HG02798 (cell line): Measurements from ENCODE around the gene MYLK4.

Experiments used
- ATAC-seq: cut with Tn5 transposase; IDR thresholded peaks from one replicate; pipeline ENCODE4 v1.9.1; 2021; ENCODE audit warnings: mild to moderate bottlenecking; ENCODE audit not compliant: unreplicated experiment, poor library complexity

MYLK4 gene

GRCh38 chr6:2667617-2668016, 83.1 kb downstream of the MYLK4 start:
- ATAC-seq, result no peak

GRCh38 chr6:2666906-2667575, 83.7 kb downstream of the MYLK4 start:
- ATAC-seq, result no peak

GRCh38 chr6:2665146-2666070, 85.3 kb downstream of the MYLK4 start:
- ATAC-seq, result no peak

- no peak for ATAC-seq
Measured at GRCh38 chr6:2663123-2663522, 87.6 kb downstream of the MYLK4 start.

GRCh38 chr6:2661651-2662050, 89.1 kb downstream of the MYLK4 start:
- no peak for ATAC-seq

DNA sequence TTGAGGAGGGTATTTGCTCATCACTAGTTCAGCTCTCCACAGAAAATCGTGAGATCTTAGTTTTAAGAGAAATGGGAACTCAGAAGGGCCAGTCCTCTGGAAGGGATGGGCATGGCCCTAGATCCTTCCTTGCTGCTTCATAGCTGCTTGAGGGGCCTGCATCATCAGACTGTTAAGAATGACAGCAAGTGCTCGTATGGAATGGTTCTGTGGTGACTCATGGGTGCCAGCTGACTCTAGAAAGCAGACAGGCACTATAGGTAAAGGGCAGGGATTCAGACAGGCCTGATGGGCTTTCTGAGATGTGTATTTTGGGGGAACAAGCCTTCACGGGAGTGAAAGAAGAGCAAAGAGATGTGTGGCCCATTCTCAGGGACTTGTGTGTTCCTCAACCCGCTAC, 90.8 kb downstream of the MYLK4 start:
- no peak for ATAC-seq

- no peak for ATAC-seq
Measured at GRCh38 chr6:2659381-2659780, 91.3 kb downstream of the MYLK4 start.

GRCh38 chr6:2658788-2659187, 91.9 kb downstream of the MYLK4 start:
- ATAC-seq, result peak; percentile 61

GRCh38 chr6:2656460-2657079, 94.2 kb downstream of the MYLK4 start:
- no peak for ATAC-seq

GRCh38 chr6:2655844-2656433, 94.8 kb downstream of the MYLK4 start:
- no peak for ATAC-seq

- no peak for ATAC-seq
Measured at GRCh38 chr6:2653369-2654032, 97.2 kb downstream of the MYLK4 start.

DNA sequence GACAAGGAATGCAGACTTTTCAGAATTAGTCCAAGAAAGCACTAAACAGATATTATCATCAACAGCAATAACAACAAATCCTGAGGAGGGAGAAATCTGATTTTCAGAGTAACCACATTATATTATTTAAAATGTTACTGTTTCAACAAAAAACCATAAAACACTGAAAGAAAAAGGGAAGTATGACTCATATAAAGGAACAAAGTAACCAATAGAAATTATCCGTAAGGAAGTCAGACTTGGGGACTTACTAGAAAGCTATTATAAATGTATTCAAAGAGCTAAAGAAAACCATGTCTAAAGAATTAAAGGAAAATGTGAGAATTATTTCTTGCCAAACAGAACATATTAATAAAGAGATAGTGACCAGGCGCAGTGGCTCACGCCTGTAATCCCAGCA, 98.1 kb downstream of the MYLK4 start:
- no peak for ATAC-seq

GRCh38 chr6:2651961-2652360, 98.8 kb downstream of the MYLK4 start:
- no peak for ATAC-seq

GRCh38 chr6:2651536-2651935, 99.2 kb downstream of the MYLK4 start:
- no peak for ATAC-seq

GRCh38 chr6:2646346-2646745, 104.4 kb downstream of the MYLK4 start:
- ATAC-seq, result no peak

DNA sequence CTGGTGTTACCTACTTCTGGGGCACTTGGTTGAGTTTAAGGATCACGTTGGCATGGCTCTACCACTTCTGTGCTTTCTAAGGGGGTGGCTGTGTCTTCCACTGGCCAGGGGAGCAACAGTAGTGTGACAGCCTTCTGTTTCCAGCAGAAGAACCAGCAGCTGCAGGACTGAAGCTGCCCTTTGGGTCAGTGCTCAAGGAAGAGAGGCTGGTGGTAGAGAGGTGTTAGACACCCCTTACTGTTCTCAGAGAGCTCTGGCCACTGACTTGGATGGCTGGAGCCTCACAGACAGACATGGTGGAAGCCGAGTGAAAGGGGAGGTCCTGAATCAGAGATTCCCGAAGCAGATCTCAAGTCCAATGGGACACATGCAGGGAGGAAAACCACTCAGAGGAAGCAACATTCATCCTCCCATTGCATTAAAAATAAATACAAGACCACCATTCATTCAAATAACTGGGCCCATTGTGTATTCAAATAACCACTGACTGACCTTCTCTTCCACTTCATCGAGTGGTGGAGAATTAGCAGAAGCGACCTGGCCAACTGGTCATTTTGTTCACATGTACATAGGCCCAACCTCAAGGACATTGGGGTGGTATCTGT, 106.7 kb downstream of the MYLK4 start:
- ATAC-seq, result no peak

DNA sequence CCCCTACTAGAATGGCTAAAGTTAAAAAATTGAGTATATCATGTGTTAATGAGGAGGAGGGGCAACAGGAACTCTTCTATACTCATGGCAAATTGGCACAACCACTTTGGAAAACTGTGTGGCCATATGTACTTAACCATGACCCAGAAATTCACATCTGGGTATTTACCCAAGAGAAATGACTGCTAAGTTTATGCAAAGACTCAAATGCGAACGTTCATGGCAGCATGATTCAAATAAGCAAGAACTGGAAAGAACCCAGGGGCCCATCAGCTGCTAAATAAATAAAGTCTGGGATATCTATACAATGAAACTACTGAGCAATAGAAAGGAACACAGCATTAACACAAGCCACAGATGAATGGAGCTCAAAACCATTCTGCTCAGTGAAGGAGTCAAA, 107.6 kb downstream of the MYLK4 start:
- ATAC-seq, result no peak

GRCh38 chr6:2641044-2641725, 109.5 kb downstream of the MYLK4 start:
- ATAC-seq, result no peak

DNA sequence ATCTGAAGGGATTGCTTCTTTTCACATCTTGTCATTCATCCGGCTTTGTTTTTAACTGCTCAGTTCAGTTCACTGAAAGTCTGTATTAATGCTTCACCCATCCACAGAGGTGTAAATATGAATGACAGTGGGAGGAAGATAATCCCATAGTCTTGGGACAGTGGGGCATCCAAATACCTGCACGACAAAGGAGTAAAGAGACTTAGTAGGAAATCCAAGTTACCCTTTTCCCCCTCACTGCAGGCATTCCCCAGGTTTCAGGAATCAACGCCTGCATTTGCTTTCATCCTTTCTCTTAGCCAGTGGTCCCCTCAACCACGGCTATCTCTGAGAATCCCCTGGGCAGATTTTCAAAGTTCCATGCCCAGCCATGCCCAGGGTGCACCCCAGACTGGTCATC, 110.2 kb downstream of the MYLK4 start:
- ATAC-seq, result no peak
